ENCODE results near the gene TTC21A. TPM values are rescaled to one million over a fixed set of nuclear protein-coding genes. Genes with fewer than 3 reads are reported as not detected.

Gene TTC21A
- total RNA-seq, 1 donor from 2014 or later: 41.7 TPM

DNA sequence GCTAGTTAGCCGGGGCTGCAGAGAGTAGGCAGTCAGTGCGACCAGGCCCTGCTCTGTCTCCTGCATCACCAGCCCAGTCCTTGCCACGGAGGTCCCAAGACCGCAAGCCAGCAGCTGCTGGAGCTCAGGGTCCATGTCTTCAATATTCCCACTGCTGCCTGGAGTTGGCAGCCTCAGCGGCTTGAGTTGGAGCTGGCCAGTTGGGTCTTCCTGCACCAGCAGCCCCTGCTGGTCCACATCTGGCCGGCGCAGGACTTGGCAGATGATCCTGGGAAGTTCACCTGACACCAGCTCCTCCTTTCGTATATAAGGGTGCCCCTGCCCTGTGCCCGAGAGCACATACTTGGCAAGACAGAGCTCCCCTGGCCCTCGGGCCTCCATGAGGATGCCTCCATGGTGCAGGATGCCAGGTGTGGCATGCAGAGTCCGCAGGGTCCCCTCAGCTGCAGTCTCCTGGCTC lies 79.2 kb downstream of the TTC21A start:
- Mint-ChIP-seq H3K4me3 (ENCODE audit: unreplicated experiment) (no peak overlapping the region), H3K36me3 (ENCODE audit: low read depth, unreplicated experiment) (no peaks in the 10 kb centered on the region), H3K4me1 (ENCODE audit: unreplicated experiment) (peaks cover 7% of the 10 kb centered on the region), H3K27me3 (ENCODE audit: unreplicated experiment) (peaks cover 17% of the 10 kb centered on the region), H3K27ac (ENCODE audit: unreplicated experiment) (no peak overlapping the region), H3K9me3 (ENCODE audit: unreplicated experiment) (no peaks in the 10 kb centered on the region)
- DNase-seq (ENCODE audit: low spot score): no peak
- TF ChIP-seq, protein P1, sequence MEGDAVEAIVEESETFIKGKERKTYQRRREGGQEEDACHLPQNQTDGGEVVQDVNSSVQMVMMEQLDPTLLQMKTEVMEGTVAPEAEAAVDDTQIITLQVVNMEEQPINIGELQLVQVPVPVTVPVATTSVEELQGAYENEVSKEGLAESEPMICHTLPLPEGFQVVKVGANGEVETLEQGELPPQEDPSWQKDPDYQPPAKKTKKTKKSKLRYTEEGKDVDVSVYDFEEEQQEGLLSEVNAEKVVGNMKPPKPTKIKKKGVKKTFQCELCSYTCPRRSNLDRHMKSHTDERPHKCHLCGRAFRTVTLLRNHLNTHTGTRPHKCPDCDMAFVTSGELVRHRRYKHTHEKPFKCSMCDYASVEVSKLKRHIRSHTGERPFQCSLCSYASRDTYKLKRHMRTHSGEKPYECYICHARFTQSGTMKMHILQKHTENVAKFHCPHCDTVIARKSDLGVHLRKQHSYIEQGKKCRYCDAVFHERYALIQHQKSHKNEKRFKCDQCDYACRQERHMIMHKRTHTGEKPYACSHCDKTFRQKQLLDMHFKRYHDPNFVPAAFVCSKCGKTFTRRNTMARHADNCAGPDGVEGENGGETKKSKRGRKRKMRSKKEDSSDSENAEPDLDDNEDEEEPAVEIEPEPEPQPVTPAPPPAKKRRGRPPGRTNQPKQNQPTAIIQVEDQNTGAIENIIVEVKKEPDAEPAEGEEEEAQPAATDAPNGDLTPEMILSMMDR (IDR thresholded peaks at IDR 0.05; ENCODE audit: unreplicated experiment): no peak

DNA sequence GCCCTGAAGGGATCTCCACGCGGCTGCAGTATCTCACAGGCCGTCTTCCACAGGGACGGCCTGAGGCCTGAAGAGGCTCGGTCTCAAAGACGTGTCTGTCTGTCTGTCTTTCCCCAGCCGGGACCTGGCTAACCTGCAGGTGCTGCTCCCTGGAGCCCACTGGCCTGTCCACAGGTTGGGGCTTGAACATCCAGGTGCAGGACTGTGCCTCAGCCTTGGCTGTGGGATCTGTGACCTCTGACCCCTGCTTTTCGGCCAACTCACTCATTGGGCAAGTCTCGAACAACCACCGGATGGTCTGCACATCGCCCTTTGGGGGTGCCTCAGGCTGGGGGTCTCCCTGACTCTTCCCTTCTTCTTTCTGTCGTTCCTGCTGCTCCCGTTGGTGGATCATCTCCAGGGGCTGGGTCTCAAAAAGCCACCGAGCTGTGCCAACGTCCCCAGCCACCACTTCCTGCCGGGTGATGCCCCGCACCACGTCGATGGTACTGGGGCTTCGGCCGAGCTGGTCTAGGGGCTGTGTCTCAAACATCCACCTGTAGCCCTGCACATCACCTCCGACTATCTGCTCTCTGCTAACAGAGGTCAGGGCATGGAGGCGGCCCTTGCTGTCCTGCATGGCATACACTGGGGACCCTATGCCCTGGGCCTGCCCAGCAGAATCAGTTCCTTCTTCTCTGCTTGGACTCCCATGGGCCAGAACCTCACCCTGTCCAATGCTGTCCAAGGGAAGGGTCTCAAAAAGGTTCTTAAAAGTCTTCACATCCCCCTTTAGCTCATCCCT lies 80.1 kb downstream of the TTC21A start:
- H3K27me3 Mint-ChIP-seq (ENCODE audit: unreplicated experiment): peaks cover 17% of the 10 kb centered on the region
- TF ChIP-seq, protein P1 (IDR thresholded peaks at IDR 0.05; ENCODE audit: unreplicated experiment): no peak
- H3K27ac Mint-ChIP-seq (ENCODE audit: unreplicated experiment): no peak overlapping the region
- no peaks in the 10 kb centered on the region for H3K9me3 Mint-ChIP-seq (ENCODE audit: unreplicated experiment)
- no peaks in the 10 kb centered on the region for H3K36me3 Mint-ChIP-seq (ENCODE audit: low read depth, unreplicated experiment)
- peaks cover 12% of the 10 kb centered on the region for H3K4me1 Mint-ChIP-seq (ENCODE audit: unreplicated experiment)
- H3K4me3 Mint-ChIP-seq (ENCODE audit: unreplicated experiment): no peak overlapping the region
- no peak for DNase-seq (ENCODE audit: low spot score)

Small RNA genes lying within 50 kb of the gene (microRNA-seq; reads per million reads assigned to microRNA genes)
- gene MIR6822 (ENCODE audit: unreplicated experiment): 6.2 reads per million, percentile 52 among the genes with 10 or more reads in this experiment

Other genes starting within 250 kb of the TTC21A start
- gene SCN11A, start 55.7 kb upstream of the TTC21A start, total RNA-seq (ENCODE audit: unreplicated experiment): 0.69 TPM
- gene WDR48, start 55.7 kb upstream of the TTC21A start, total RNA-seq (ENCODE audit: unreplicated experiment): 33.4 TPM
- gene GORASP1, start 53 bp upstream of the TTC21A start, total RNA-seq (ENCODE audit: unreplicated experiment): 130 TPM
- gene CSRNP1, start 45.9 kb downstream of the TTC21A start, total RNA-seq (ENCODE audit: unreplicated experiment): 20.8 TPM
- 0.21 TPM for gene XIRP1, start 84.9 kb downstream of the TTC21A start, total RNA-seq (ENCODE audit: unreplicated experiment)
- gene CX3CR1, start 172.4 kb downstream of the TTC21A start, total RNA-seq (ENCODE audit: unreplicated experiment): 4.2 TPM
- gene CCR8, start 222.0 kb downstream of the TTC21A start, total RNA-seq (ENCODE audit: unreplicated experiment): not detected